ENCODE measurements around the gene IQCB1.

The IQCB1 gene

GRCh38 chr3:121818578-121818977 lies 16.3 kb downstream of the IQCB1 start:
- no peak for ATAC-seq (ENCODE audit: insufficient read depth, low read depth)
- TF ChIP-seq EZH2 (IDR thresholded peaks at IDR 0.05; ENCODE audit: borderline replicate concordance, low read depth, low read length, severe bottlenecking): no peak
- TF ChIP-seq CTCF (IDR thresholded peaks at IDR 0.05; ENCODE audit: borderline replicate concordance, extremely low read depth, low read length, poor library complexity, severe bottlenecking): no peak
- Histone ChIP-seq H3K27me3 (ENCODE audit: insufficient read depth, low read length, poor library complexity) (no peaks in the 10 kb centered on the region), H3K4me2 (ENCODE audit: insufficient read depth, low read length) (no peak overlapping the region), H3K9ac (ENCODE audit: low read depth, low read length) (no peak overlapping the region), H3K79me2 (ENCODE audit: insufficient read depth, low read length) (peaks cover 69% of the 10 kb centered on the region), H3K4me1 (ENCODE audit: insufficient read depth, low read length) (0 out of 2 replicates have a peak, but pooled peaks cover 5% of the 10 kb centered on the region), H3K4me3 (ENCODE audit: low read depth in 1 of 2, low read length in 2 of 2) (no peak overlapping the region), H3K27ac (ENCODE audit: low read length) (no peak overlapping the region), H3K9me3 (ENCODE audit: insufficient read depth, low read length, severe bottlenecking) (peaks cover 8% of the 10 kb centered on the region), H2AFZ (ENCODE audit: low read depth, low read length) (no peak overlapping the region), H3K36me3 (ENCODE audit: insufficient read depth, low read length) (peaks cover 56% of the 10 kb centered on the region), H4K20me1 (ENCODE audit: insufficient read depth, low read length) (peaks cover 6% of the 10 kb centered on the region; the same call in 1 of the 2 replicates)
- no peak for DNase-seq

DNA sequence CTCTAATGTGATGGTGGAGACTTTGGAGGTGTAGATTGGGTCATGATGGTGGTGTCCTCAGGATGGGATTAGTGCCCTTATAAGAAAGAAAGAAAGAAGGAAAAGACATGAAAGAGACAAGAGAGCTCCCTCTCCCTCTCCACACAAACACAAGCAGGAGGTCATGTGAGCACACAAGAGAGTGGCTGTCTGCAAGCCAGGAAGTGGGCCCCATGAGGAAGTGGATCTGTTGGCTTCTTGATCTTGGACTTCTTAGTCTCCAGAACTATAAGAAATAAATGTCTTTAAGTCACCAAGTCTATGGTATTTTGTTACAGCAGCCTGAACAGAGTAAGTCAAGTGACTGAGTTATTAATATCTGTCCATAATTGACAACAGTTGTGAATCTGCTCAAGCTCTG lies 17.1 kb downstream of the IQCB1 start:
- ATAC-seq (ENCODE audit: insufficient read depth, low read depth): peak; percentile 75
- H3K9me3 ChIP-seq (ENCODE audit: insufficient read depth, low read length, severe bottlenecking): no peaks in the 10 kb centered on the region
- H3K27ac ChIP-seq (ENCODE audit: low read length): no peak overlapping the region

GRCh38 chr3:121809249-121809648 lies 25.6 kb downstream of the IQCB1 start:
- peaks cover 67% of the 10 kb centered on the region for H3K36me3 ChIP-seq (ENCODE audit: insufficient read depth, low read length)
- no peak overlapping the region for H2AFZ ChIP-seq (ENCODE audit: low read depth, low read length)
- H3K4me1 ChIP-seq (ENCODE audit: insufficient read depth, low read length): no peaks in the 10 kb centered on the region
- H3K9me3 ChIP-seq (ENCODE audit: insufficient read depth, low read length, severe bottlenecking): no peaks in the 10 kb centered on the region
- no peak overlapping the region for H3K27ac ChIP-seq (ENCODE audit: low read length)
- no peak for DNase-seq
- H3K27me3 ChIP-seq (ENCODE audit: insufficient read depth, low read length, poor library complexity): no peaks in the 10 kb centered on the region
- H3K4me3 ChIP-seq (ENCODE audit: low read depth in 1 of 2, low read length in 2 of 2): no peak overlapping the region
- H3K9ac ChIP-seq (ENCODE audit: low read depth, low read length): no peak overlapping the region
- peaks cover 10% of the 10 kb centered on the region; the same call in 1 of the 2 replicates for H4K20me1 ChIP-seq (ENCODE audit: insufficient read depth, low read length)
- H3K79me2 ChIP-seq (ENCODE audit: insufficient read depth, low read length): peaks cover 16% of the 10 kb centered on the region; the same call in 1 of the 2 replicates
- no peak for ATAC-seq (ENCODE audit: insufficient read depth, low read depth)
- H3K4me2 ChIP-seq (ENCODE audit: insufficient read depth, low read length): no peak overlapping the region
- no peak for TF ChIP-seq EZH2 (IDR thresholded peaks at IDR 0.05; ENCODE audit: borderline replicate concordance, low read depth, low read length, severe bottlenecking)
- no peak for TF ChIP-seq CTCF (IDR thresholded peaks at IDR 0.05; ENCODE audit: borderline replicate concordance, extremely low read depth, low read length, poor library complexity, severe bottlenecking)

More for the DNA sequence above, 17.1 kb downstream of the IQCB1 start:
- Histone ChIP-seq H3K4me2 (ENCODE audit: insufficient read depth, low read length) (no peak overlapping the region), H3K36me3 (ENCODE audit: insufficient read depth, low read length) (peaks cover 48% of the 10 kb centered on the region), H2AFZ (ENCODE audit: low read depth, low read length) (no peak overlapping the region), H3K4me3 (ENCODE audit: low read depth in 1 of 2, low read length in 2 of 2) (no peak overlapping the region), H3K9ac (ENCODE audit: low read depth, low read length) (no peak overlapping the region), H3K4me1 (ENCODE audit: insufficient read depth, low read length) (0 out of 2 replicates have a peak, but pooled peaks cover 5% of the 10 kb centered on the region), H3K27me3 (ENCODE audit: insufficient read depth, low read length, poor library complexity) (no peaks in the 10 kb centered on the region), H4K20me1 (ENCODE audit: insufficient read depth, low read length) (peaks cover 6% of the 10 kb centered on the region; the same call in 1 of the 2 replicates), H3K79me2 (ENCODE audit: insufficient read depth, low read length) (peaks cover 64% of the 10 kb centered on the region)
- peak; percentile 22 for DNase-seq
- TF ChIP-seq CTCF (IDR thresholded peaks at IDR 0.05; ENCODE audit: borderline replicate concordance, extremely low read depth, low read length, poor library complexity, severe bottlenecking) (no peak), EZH2 (IDR thresholded peaks at IDR 0.05; ENCODE audit: borderline replicate concordance, low read depth, low read length, severe bottlenecking) (no peak)

All from DND-41 (cell line).